Prostate gland (tissue), 2 donors: ENCODE data around the gene TRIM27. TPM values are rescaled to one million over a fixed set of nuclear protein-coding genes. Genes with fewer than 3 reads are reported as not detected.
A peak's percentile ranks its signal among the peaks of the same experiment; 100 is the strongest.

Source experiments
- DNase-seq: peaks from one replicate; pipeline ENCODE4 v3.0.0-alpha.2; 2019; ENCODE audit warnings: low spot score
- H3K27ac ChIP-seq, 2 donors: fragments of 200-600 bp; sonication (generic); 2 replicates each; pipeline ENCODE4 v1.5.1; 2017 to 2019
- H3K27me3 ChIP-seq: fragments of 200-600 bp; sonication (generic); replicated peaks from 2 replicates; pipeline ENCODE4 v1.5.1; 2019; ENCODE audit not compliant: insufficient read depth
- H3K36me3 ChIP-seq, 2 donors: fragments of 200-600 bp; sonication (generic); 1 replicate in 1 of 2; 2 replicates in 1 of 2; pipeline versions ENCODE4 v1.5.1 to v1.8.1; 2017 to 2019
- H3K4me1 ChIP-seq: fragments of 200-600 bp; sonication (generic); replicated peaks from 2 replicates; pipeline ENCODE4 v1.5.1; 2019
- H3K4me3 ChIP-seq, 2 donors: fragments of 200-600 bp; sonication (generic); 2 replicates each; pipeline ENCODE4 v1.5.1; 2017 to 2019
- H3K9me3 ChIP-seq: fragments of 200-600 bp; sonication (generic); 2 replicates; pipeline ENCODE4 v1.5.1; 2017
- CTCF ChIP-seq, 4 experiments: fragments of 200-600 bp in 2 of 4; fragments of 450-650 bp in 2 of 4; sonication (generic) in 2 of 4; IDR thresholded peaks; 1 replicate in 3 of 4; 2 replicates in 1 of 4; pipeline ENCODE4 v1.5.1; 2016 to 2019; ENCODE audit warnings: antibody characterized with exemption in 4 of 4, mild to moderate bottlenecking in 2 of 4, moderate library complexity in 2 of 4
- POLR2A ChIP-seq: fragments of 450-650 bp; IDR thresholded peaks from one replicate; pipeline ENCODE4 v1.6.1; 2016; ENCODE audit warnings: antibody characterized with exemption, mild to moderate bottlenecking
- POLR2AphosphoS5 ChIP-seq: sonication (generic); formaldehyde crosslinking; IDR thresholded peaks from one replicate; pipeline ENCODE4 v1.6.1; 2017; ENCODE audit warnings: antibody characterized with exemption
- WGBS: methylation state at CpG from one replicate; pipeline ENCODE4 v1.1.5; 2018; 5-methylcytosine and 5-hydroxymethylcytosine counted together
- intact Hi-C: fragments of 100-400 bp; cut with DNase I; formaldehyde crosslinking; loops from one replicate; pipeline ENCODE4 v1.14.2; 2022
- total RNA-seq, 2 donors: library from RNA; depleted of rRNA; stranded (reverse); fragments of >200 nt; gene quantifications; one replicate each; pipeline ENCODE4 v1.1.0, GENCODE V29; 2016

The TRIM27 gene
- total RNA-seq, 2 donors from 2014 or later, result 79.2 to 85.7 TPM

GRCh38 chr6:28887796-28888496 lies 35.8 kb downstream of the TRIM27 start:
- intact Hi-C loops, result no loop called here
- WGBS, result 97% methylated on average over 4 of the region's 4 CpGs
- Histone ChIP-seq H3K27me3 (no peaks in the 10 kb centered on the region), H3K36me3 (no peaks in the 10 kb centered on the region), H3K4me1 (no peaks in the 10 kb centered on the region), H3K4me3 (no peak overlapping the region), H3K27ac (no peak overlapping the region), H3K9me3 (no peaks in the 10 kb centered on the region)
- TF ChIP-seq POLR2AphosphoS5 (no peak), CTCF (IDR thresholded peaks at IDR 0.05) (no peak), POLR2A (no peak)
- DNase-seq, result no peak

GRCh38 chr6:28886079-28886439 lies 37.7 kb downstream of the TRIM27 start:
- Histone ChIP-seq H3K36me3 (no peaks in the 10 kb centered on the region), H3K27ac (no peak overlapping the region), H3K4me3 (no peak overlapping the region), H3K4me1 (no peaks in the 10 kb centered on the region), H3K27me3 (no peaks in the 10 kb centered on the region), H3K9me3 (no peaks in the 10 kb centered on the region)
- intact Hi-C loops, result no loop called here
- 92% methylated on average over 7 of the region's 7 CpGs for WGBS
- DNase-seq, result no peak
- TF ChIP-seq POLR2A (no peak), CTCF (IDR thresholded peaks at IDR 0.05) (no peak), POLR2AphosphoS5 (no peak)

GRCh38 chr6:28884423-28885131 lies 39.2 kb downstream of the TRIM27 start:
- DNase-seq, result no peak
- H3K9me3 ChIP-seq, result no peaks in the 10 kb centered on the region
- no peak overlapping the region for H3K4me3 ChIP-seq
- no peak overlapping the region for H3K27ac ChIP-seq
- intact Hi-C loops, result no loop called here
- no peaks in the 10 kb centered on the region for H3K4me1 ChIP-seq
- 60% methylated on average over 10 of the region's 18 CpGs for WGBS
- H3K36me3 ChIP-seq, result no peaks in the 10 kb centered on the region
- no peak for TF ChIP-seq POLR2A
- no peak for TF ChIP-seq CTCF (IDR thresholded peaks at IDR 0.05)
- TF ChIP-seq POLR2AphosphoS5, result no peak
- H3K27me3 ChIP-seq, result no peaks in the 10 kb centered on the region

GRCh38 chr6:28880894-28881780 lies 42.6 kb downstream of the TRIM27 start:
- intact Hi-C loops, result no loop called here

GRCh38 chr6:28880519-28880893 lies 43.3 kb downstream of the TRIM27 start:
- WGBS, result 30% methylated on average over 7 of the region's 7 CpGs
- Histone ChIP-seq H3K4me1 (no peaks in the 10 kb centered on the region), H3K4me3 (peak overlapping the region; percentile 37 to 42), H3K27ac (peak overlapping the region in 1 of 2 donors; percentile 7), H3K27me3 (no peaks in the 10 kb centered on the region), H3K36me3 (no peaks in the 10 kb centered on the region), H3K9me3 (no peaks in the 10 kb centered on the region)
- intact Hi-C loops, result no loop called here
- no peak for DNase-seq
- no peak for TF ChIP-seq CTCF (IDR thresholded peaks at IDR 0.05)
- TF ChIP-seq POLR2A, result no peak
- TF ChIP-seq POLR2AphosphoS5, result no peak

More at GRCh38 chr6:28880894-28881780, 42.6 kb downstream of the TRIM27 start:
- no peaks in the 10 kb centered on the region for H3K36me3 ChIP-seq
- TF ChIP-seq POLR2AphosphoS5, result peak; percentile 79
- no peak for TF ChIP-seq POLR2A
- H3K4me1 ChIP-seq, result no peaks in the 10 kb centered on the region
- no peaks in the 10 kb centered on the region for H3K9me3 ChIP-seq
- peak overlapping the region in 1 of 2 donors; percentile 7 for H3K27ac ChIP-seq
- WGBS, result 4% methylated on average over 28 of the region's 28 CpGs
- H3K4me3 ChIP-seq, result peak overlapping the region; percentile 37 to 42
- peak; percentile 68 for DNase-seq
- no peaks in the 10 kb centered on the region for H3K27me3 ChIP-seq
